Testis (tissue), 3 donors: ENCODE measurements around the gene NAGK. TPM values are rescaled to one million over a fixed set of nuclear protein-coding genes. Genes with fewer than 3 reads are reported as not detected.

ENCODE experiments used
- DNase-seq: peaks from one replicate; pipeline ENCODE4 v3.0.0-alpha.2; 2019
- H3K27ac ChIP-seq, 2 donors: fragments of 200-600 bp; sonication (generic); one replicate each; pipeline ENCODE4 v1.5.1; 2019
- H3K27me3 ChIP-seq: fragments of 200-600 bp; sonication (generic); one replicate; pipeline ENCODE4 v1.5.1; 2019
- H3K36me3 ChIP-seq: fragments of 200-600 bp; sonication (generic); one replicate; pipeline ENCODE4 v1.5.1; 2017; ENCODE audit warnings: low read depth; ENCODE audit errors: missing control alignments
- H3K4me1 ChIP-seq: fragments of 200-600 bp; sonication (generic); one replicate; pipeline ENCODE4 v1.5.1; 2019
- H3K4me3 ChIP-seq, 2 donors: fragments of 200-600 bp; sonication (generic); one replicate each; pipeline ENCODE4 v1.5.1; 2017 to 2019
- H3K9me3 ChIP-seq: fragments of 200-600 bp; sonication (generic); one replicate; pipeline ENCODE4 v1.5.1; 2017
- CTCF ChIP-seq, 3 experiments: fragments of 450-650 bp in 2 of 3; fragments of 200-600 bp in 1 of 3; sonication (generic) in 1 of 3; IDR thresholded peaks; one replicate each; pipeline ENCODE4 v1.5.1; 2016 to 2019; ENCODE audit warnings: antibody characterized with exemption in 3 of 3, mild to moderate bottlenecking in 2 of 3, moderate library complexity in 1 of 3
- POLR2A ChIP-seq: fragments of 450-650 bp; IDR thresholded peaks from one replicate; pipeline ENCODE4 v1.6.1; 2017; ENCODE audit warnings: antibody characterized with exemption, mild to moderate bottlenecking, moderate library complexity
- WGBS, 2 donors: methylation state at CpG; one replicate each; pipeline ENCODE4 v1.1.5; 2018; 5-methylcytosine and 5-hydroxymethylcytosine counted together
- intact Hi-C: fragments of 100-400 bp; cut with DNase I; formaldehyde crosslinking; loops from one replicate; pipeline ENCODE4 v1.15.1; 2023; ENCODE audit warnings: low total_unique reads
- polyA plus RNA-seq: library from polyadenylated mRNA; stranded (reverse); fragments of 350-450 nt; fragmentation: Illumina TruSeq; extraction: RNeasy Lipid Tissue Mini Kit (QIAGEN cat#74804); gene quantifications from one replicate; pipeline ENCODE4 v1.2.3, GENCODE V29; 2014; ENCODE audit warnings: low read depth, low replicate concordance; ENCODE audit not compliant: insufficient read depth
- total RNA-seq, 2 donors: library from RNA; depleted of rRNA; stranded (reverse); fragments of >200 nt; gene quantifications; one replicate each; pipeline ENCODE4 v1.2.3, GENCODE V29; 2016

Gene NAGK
- total and polyA plus RNA-seq, 3 donors from 2014 or later: 77.5 to 153 (median 87.5) TPM

DNA sequence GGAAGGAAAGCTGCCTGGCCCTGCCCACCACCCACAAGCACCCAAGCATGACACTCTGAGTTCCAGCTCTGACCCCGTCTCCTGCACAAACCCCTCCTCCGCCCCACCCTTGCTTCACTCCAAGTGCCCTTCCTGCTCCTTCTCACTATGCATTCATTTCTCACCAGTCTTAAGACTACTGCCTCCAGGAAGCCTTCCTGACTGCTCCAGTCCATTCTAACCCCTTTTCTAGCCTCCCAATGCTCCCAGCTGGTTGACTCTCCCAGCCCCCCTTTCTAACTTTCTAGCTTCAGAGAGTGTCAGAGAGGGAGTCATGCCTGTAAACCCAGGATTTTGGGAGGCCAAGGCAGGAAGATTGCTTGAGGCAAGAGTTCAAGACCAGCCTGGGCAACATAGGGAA is 8.2 kb upstream of the NAGK start:
- DNase-seq: no peak
- Histone ChIP-seq H3K4me3 (no peak overlapping the region), H3K27me3 (no peaks in the 10 kb centered on the region), H3K4me1 (no peaks in the 10 kb centered on the region), H3K9me3 (no peaks in the 10 kb centered on the region), H3K36me3 (no peaks in the 10 kb centered on the region), H3K27ac (no peak overlapping the region)
- no peak for TF ChIP-seq CTCF (IDR thresholded peaks at IDR 0.05)
- no peak for TF ChIP-seq POLR2A
- intact Hi-C loops: no loop called here
- 88 to 90% methylated on average over 2 of the region's 2 CpGs for WGBS, 2 donors

DNA sequence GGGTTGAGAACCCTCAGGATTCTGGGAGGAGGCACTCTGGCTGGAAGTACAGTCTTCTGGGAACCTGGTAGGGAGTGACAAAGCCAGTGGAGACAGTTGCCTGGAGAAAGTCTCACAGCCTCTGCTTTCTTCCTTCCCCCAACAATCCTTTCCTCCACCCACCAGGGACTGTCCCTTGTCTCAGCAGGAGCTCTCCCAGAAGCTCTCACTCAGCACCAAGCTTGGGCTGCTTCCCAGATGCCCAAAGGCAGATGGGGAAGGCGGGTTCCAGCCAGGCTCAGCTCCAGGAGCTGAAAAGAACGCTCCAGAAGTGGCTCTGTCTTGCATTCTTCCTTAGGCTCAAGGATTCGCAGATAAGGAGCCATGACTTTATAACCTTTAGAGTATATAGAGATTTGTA is 7.6 kb upstream of the NAGK start:
- no peak for DNase-seq
- 70 to 85% methylated on average over 3 of the region's 3 CpGs for WGBS, 2 donors
- no peak for TF ChIP-seq POLR2A
- no peak for TF ChIP-seq CTCF (IDR thresholded peaks at IDR 0.05)
- no peaks in the 10 kb centered on the region for H3K27me3 ChIP-seq
- H3K4me1 ChIP-seq: no peaks in the 10 kb centered on the region
- H3K27ac ChIP-seq: no peak overlapping the region
- intact Hi-C loops: no loop called here
- no peaks in the 10 kb centered on the region for H3K36me3 ChIP-seq
- no peaks in the 10 kb centered on the region for H3K9me3 ChIP-seq
- H3K4me3 ChIP-seq: no peak overlapping the region

- Histone ChIP-seq H3K9me3 (no peaks in the 10 kb centered on the region), H3K4me1 (no peaks in the 10 kb centered on the region), H3K36me3 (no peaks in the 10 kb centered on the region), H3K4me3 (no peak overlapping the region), H3K27me3 (no peaks in the 10 kb centered on the region), H3K27ac (no peak overlapping the region)
- 78 to 79% methylated on average over 1 of the region's 1 CpG for WGBS, 2 donors
- DNase-seq: no peak
- no peak for TF ChIP-seq POLR2A
- TF ChIP-seq CTCF (IDR thresholded peaks at IDR 0.05): no peak
- intact Hi-C loops: no loop called here
Measured at GRCh38 chr2:71063216-71063615, 5.2 kb upstream of the NAGK start.

GRCh38 chr2:71064110-71064611 is 4.3 kb upstream of the NAGK start:
- Histone ChIP-seq H3K27me3 (no peaks in the 10 kb centered on the region), H3K27ac (no peak overlapping the region), H3K4me1 (peaks cover 2% of the 10 kb centered on the region), H3K9me3 (no peaks in the 10 kb centered on the region), H3K4me3 (no peak overlapping the region), H3K36me3 (no peaks in the 10 kb centered on the region)
- DNase-seq: no peak
- intact Hi-C loops: no loop called here
- no peak for TF ChIP-seq CTCF (IDR thresholded peaks at IDR 0.05)
- TF ChIP-seq POLR2A: no peak
- WGBS, 2 donors: 68 to 73% methylated on average over 9 of the region's 9 CpGs
